Astrocyte of the spinal cord (primary cell): ENCODE data around the gene CXorf58.

Source experiments
- DNase-seq: peaks from one replicate; pipeline ENCODE4 v3.0.0; 2011; ENCODE audit warnings: low read depth, low spot score
- H3K4me3 ChIP-seq: 2 replicates; pipeline ENCODE4 v1.5.1; 2011; ENCODE audit warnings: low read depth, mild to moderate bottlenecking, low read length, moderate library complexity
- in situ Hi-C: cut with HindIII; loops from 2 replicates; pipeline ENCODE4 v1.10.0; 2017; ENCODE audit warnings: low sequenced_read_pairs
- TF ChIP-seq, protein P1 (sequence below): IDR thresholded peaks from 2 replicates; pipeline ENCODE4 v1.5.1; 2012; ENCODE audit warnings: low read depth, mild to moderate bottlenecking, low read length, inconsistent platforms

The CXorf58 gene

DNA sequence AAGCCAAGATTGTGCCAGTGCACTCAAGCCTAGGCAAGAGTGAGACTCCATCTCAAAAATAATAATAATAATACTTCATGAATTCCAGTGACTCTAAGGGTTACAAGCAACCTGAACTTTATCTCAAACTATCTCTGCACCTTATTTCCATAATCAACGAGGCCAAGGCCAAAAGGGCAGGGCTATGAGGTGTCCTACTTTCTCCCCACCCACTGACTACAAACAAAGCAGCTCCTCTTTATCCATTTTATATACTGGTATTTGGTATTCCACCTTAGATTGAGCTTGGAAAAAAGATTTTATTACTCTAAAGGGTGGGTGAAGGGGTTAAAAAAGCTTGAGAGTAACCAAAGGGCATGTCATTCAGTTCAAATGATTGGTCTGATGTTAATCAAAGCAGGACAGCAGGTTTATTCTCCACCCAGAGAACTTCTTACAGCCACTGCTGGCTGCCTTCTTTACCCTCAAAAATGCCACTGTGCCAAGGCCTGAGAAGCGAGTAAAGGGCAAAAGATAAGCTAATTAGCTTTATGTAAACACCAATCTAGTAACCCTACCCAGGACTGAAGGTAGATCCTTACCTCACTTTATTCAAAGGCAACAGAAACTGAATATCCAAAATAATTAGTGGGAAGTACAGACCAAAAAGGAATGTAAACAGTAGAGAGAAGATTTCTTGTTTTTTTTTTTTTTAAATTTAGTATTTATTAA, 28.3 kb upstream of the CXorf58 start:
- H3K4me3 ChIP-seq, result no peak overlapping the region
- DNase-seq, result no peak
- TF ChIP-seq, protein P1, sequence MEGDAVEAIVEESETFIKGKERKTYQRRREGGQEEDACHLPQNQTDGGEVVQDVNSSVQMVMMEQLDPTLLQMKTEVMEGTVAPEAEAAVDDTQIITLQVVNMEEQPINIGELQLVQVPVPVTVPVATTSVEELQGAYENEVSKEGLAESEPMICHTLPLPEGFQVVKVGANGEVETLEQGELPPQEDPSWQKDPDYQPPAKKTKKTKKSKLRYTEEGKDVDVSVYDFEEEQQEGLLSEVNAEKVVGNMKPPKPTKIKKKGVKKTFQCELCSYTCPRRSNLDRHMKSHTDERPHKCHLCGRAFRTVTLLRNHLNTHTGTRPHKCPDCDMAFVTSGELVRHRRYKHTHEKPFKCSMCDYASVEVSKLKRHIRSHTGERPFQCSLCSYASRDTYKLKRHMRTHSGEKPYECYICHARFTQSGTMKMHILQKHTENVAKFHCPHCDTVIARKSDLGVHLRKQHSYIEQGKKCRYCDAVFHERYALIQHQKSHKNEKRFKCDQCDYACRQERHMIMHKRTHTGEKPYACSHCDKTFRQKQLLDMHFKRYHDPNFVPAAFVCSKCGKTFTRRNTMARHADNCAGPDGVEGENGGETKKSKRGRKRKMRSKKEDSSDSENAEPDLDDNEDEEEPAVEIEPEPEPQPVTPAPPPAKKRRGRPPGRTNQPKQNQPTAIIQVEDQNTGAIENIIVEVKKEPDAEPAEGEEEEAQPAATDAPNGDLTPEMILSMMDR, result no peak
- in situ Hi-C loops, result no loop called here

GRCh38 chrX:23883737-23884354, 24.0 kb upstream of the CXorf58 start:
- DNase-seq, result peak; percentile 84

DNA sequence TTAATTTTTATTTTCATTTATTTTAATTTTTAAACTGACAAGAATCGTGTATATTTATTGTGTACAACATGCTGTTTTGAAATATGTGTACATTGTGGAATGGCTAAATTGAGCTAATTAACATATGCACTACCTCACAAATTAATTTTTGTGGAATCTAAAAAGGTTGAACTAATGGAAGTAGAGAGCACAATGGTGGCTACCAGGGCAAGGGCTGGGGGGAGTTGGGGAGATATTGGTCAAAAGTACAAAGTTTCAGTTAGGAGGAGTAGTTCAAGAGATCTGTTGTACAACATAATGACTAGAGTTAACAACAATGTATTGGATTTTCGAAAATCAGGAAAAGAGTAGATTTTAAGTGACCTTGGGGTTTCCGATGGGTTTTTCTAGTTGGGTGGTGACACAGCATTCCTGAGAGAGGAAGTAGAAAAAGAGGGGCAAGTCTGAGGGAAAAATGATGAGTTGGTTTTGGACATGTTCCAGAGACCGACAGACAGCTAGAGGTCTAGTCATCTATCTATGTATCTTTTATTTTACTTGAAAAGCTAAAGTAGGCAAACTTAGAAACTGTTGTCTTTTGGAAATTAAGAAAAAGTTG, 23.3 kb upstream of the CXorf58 start:
- peak; percentile 48 for DNase-seq

More at GRCh38 chrX:23883737-23884354, 24.0 kb upstream of the CXorf58 start:
- in situ Hi-C loops, result no loop called here
- H3K4me3 ChIP-seq, result no peak overlapping the region
- TF ChIP-seq, protein P1, result no peak

GRCh38 chrX:23885803-23886202, 22.0 kb upstream of the CXorf58 start:
- TF ChIP-seq, protein P1, result no peak
- peak; percentile 53 for DNase-seq
- in situ Hi-C loops, result no loop called here
- no peak overlapping the region for H3K4me3 ChIP-seq

More for the DNA sequence above, 23.3 kb upstream of the CXorf58 start:
- no peak overlapping the region for H3K4me3 ChIP-seq
- TF ChIP-seq, protein P1, result no peak
- in situ Hi-C loops, result no loop called here

DNA sequence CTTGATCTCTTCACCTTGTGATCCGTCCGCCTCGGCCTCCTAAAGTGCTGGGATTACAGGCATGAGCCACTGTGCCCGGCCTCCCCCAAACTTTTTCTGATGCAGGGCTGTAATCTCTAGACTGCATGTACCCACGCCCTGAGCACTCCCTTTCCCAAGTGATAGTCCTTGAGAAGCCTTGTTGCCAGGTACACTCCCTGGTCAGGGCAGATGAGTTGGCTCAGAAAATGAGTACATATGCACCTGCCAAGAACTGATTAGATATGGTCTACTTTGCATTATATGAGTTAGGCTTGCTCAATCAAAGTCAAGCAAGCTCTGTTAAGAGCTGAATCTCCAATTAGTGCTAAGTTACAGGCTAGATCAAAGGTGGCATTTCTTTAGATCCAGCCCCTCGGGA, 20.4 kb upstream of the CXorf58 start:
- DNase-seq, result no peak
- TF ChIP-seq, protein P1, result no peak
- in situ Hi-C loops, result no loop called here
- no peak overlapping the region for H3K4me3 ChIP-seq

GRCh38 chrX:23887918-23888317, 19.9 kb upstream of the CXorf58 start:
- in situ Hi-C loops, result no loop called here
- no peak for DNase-seq
- H3K4me3 ChIP-seq, result no peak overlapping the region
- TF ChIP-seq, protein P1, result no peak
